GM18499 (cell line): ENCODE data around the gene TSR3.

Source experiments
- ATAC-seq: cut with Tn5 transposase; IDR thresholded peaks from one replicate; pipeline ENCODE4 v1.9.1; 2021; ENCODE audit warnings: moderate number of reproducible peaks; ENCODE audit not compliant: insufficient read depth, unreplicated experiment

TSR3 gene

GRCh38 chr16:1326946-1327618 lies 24.6 kb downstream of the TSR3 start:
- no peak for ATAC-seq

GRCh38 chr16:1326391-1326790 lies 25.3 kb downstream of the TSR3 start:
- ATAC-seq = no peak

- no peak for ATAC-seq
Observed at GRCh38 chr16:1325673-1326371, 25.9 kb downstream of the TSR3 start.

- no peak for ATAC-seq
Observed at GRCh38 chr16:1325261-1325660, 26.4 kb downstream of the TSR3 start.

GRCh38 chr16:1324286-1324826 lies 27.3 kb downstream of the TSR3 start:
- ATAC-seq = no peak

DNA sequence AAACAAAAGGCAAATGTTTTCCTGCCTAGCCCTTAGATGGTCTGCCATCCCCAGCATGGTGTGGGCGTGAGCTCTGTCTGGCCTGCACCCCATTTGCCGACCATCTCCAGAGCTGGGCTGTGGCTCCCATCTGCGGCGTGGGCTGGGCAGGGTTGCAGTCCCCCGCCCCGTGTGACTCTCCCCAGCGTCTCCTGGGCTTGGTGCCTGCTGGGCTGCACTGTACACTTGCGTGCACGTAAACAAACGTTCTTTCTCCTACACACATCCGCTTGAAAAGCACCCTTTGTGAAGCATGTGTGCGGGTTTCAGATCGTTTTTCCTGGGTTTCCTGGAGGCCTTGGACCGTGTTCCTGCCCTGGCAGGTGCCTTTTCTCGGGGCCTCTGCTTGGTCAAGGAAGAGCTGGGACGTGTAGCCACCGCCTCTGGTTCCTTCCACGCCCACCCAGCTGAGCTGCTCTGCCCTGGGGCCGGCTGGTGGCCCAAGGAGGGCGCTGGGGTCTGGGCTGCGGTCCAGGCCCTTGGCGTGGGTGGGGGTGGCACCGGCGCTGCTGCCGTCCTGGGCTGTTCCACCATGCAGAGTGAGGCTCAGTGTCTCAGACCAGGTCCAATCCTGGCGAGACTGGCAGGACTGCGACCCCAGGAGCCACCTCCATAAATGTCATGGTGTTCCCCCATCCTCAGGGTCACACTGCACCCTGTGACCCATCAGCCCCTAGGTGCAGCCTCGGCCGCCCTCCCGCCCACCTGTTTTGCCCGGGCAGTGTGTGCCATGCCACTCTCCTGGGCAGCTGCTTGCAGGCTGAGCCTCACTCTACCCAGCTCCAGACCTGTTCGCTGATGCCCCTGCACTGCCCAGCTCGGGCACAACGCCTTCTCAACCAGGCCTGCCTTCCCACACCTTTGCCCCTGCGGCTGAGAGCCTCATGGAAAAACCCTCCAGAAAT lies 28.1 kb downstream of the TSR3 start:
- no peak for ATAC-seq

GRCh38 chr16:1322407-1322806 lies 29.3 kb downstream of the TSR3 start:
- no peak for ATAC-seq

GRCh38 chr16:1320658-1321240 lies 30.9 kb downstream of the TSR3 start:
- no peak for ATAC-seq

DNA sequence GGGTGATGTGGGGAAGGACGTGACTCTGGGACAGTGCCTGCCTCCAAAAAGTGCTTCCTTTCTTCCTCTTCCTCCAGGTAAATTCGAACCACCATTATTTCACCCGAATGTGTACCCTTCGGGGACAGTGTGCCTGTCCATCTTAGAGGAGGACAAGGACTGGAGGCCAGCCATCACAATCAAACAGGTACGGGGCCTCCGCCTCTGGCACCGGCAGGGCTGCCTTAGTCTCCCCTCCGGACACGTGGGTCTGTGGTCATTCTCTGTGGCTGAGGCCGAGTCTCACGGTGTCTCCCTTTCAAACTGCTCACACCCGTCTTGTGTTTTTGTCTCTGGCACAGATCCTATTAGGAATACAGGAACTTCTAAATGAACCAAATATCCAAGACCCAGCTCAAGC lies 31.6 kb downstream of the TSR3 start:
- no peak for ATAC-seq

DNA sequence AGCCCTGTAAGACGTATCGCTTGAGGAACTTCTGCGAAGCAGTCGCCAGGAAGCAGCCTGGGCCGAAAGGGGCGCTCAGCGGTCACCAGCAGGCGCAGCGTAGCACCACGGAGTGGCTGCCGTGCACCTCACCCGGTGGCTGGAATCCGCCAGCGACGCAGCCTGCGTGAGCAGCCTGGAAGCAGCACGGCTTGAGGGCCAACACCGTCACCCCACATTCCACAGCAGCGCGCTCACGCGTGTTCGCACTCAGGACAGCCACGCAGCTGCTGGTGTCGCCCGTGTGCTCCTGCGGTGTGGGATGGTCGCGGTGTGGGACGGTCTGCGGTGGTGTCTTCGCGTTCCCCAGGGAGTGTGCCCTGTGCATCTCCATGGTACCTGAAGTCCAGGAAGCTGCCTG lies 32.6 kb downstream of the TSR3 start:
- no peak for ATAC-seq

- no peak for ATAC-seq
Observed at GRCh38 chr16:1318268-1318545, 33.5 kb downstream of the TSR3 start.

DNA sequence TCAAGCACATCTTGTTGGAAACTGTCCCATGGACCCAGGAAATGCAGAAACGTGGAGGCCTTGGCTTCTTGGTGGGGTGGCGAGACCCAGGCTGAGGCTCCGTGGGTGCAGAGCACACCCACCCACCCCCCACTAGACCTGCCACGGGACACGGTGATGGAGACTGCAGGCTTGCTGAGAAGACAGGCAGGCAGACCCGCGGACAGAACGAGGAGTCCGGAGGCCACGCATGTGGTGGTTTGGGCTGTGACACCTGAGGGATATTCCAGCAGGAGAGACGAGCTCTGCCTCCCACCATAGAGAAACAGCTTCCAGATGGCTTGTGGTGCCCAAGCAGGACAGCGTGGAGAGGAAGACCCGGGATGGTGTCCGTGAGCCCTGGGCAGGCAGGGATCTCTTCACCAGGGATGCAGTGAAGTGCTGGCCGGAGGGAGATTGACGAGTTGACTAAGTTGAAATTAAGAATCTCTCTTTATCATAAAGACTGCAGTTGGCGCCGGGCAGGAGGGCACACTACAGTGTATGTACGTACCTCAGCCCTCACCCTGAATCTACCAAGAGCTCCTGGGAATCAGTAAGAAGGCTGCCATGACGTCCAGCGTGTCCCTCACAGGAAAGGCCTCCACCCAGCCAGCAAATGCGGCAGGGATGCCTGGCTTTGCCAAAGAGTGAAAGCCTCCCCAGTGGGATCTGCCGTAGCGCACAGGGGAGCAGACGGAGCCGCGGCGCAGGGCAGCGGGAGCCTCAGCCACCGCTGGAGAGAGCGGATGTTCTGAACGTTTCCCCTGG lies 34.0 kb downstream of the TSR3 start:
- no peak for ATAC-seq

DNA sequence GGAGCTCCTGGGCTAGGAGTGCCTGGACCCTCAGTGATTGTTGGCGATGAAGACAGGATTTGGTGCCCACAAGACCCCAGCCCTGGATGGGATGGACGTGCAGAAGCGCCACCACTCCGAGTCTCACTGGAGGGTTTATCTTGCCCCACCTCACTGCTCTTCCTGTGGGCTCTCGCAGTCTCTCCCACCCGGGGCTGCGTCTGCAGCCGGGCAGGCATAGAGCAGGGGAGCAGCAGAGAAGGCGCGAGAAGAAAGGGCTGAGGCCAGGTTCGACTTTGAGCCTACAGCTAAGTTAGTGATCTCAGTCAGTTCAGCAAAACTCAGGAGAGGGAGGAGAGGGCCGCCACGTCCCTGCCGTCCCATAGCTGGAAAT lies 35.7 kb downstream of the TSR3 start:
- no peak for ATAC-seq

- ATAC-seq = no peak
Observed at GRCh38 chr16:1315081-1316032, 36.3 kb downstream of the TSR3 start.

DNA sequence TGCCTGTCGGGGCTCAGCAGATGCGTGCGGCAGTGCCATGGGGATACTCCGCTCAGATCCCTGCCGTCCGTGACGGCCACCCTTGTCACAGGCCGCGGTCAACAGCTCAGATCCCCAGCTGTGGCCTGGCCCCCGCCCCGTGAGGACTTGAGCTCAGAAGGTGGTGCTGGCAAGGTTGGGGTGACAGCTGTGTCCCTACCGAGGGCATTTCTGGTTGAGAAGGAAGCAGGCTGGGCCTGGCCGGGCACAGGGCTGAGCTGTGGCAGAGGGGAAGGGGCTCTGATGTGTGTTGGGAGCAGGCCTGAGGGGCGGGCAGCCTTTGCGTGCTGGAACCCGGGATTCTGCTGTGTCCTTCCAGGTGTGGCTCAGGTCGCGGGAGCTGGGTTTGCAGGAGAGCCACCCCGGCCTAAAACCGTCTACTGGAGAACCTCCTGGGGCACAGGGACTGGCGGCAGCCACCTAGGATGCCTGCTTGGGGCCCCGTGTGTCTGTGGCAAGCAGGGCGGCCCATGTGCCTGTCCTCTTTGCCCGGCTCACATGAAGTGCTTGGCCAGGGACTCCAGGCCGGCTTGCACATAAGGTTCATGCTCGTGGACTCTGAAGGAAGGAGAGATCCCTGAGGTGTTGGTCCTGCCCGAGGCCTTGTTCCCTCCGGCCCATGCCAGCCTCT lies 37.1 kb downstream of the TSR3 start:
- no peak for ATAC-seq

- no peak for ATAC-seq
Observed at GRCh38 chr16:1313721-1314369, 37.8 kb downstream of the TSR3 start.

GRCh38 chr16:1312903-1313302 lies 38.8 kb downstream of the TSR3 start:
- no peak for ATAC-seq

DNA sequence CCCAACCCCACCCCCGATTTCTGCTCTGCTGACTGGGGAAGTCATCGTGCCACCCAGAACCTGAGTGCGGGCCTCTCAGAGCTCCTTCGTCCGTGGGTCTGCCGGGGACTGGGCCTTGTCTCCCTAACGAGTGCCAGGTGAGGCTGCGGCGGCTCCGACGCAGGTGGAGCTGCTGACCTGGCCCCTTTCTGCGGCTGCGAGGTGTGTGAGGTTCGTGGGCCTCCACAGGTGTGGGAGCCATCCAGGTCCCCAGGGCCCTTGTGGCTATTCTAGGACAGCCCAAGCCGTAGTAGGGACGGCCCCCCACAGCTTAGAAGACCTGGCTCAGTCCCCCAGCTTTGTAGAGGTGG lies 39.2 kb downstream of the TSR3 start:
- ATAC-seq = no peak
